Upper lobe of left lung (tissue), 6 donors: ENCODE measurements around the gene HPSE2. TPM values are rescaled to one million over a fixed set of nuclear protein-coding genes. Genes with fewer than 3 reads are reported as not detected.

Source experiments
- ATAC-seq, 2 donors: fragments of 200-7000 bp; cut with Tn5 transposase; one replicate each; pipeline ENCODE4 v1.9.1; 2022; ENCODE audit warnings: mild to moderate bottlenecking in 2 of 2, moderate library complexity in 2 of 2; ENCODE audit not compliant: low FRiP score in 2 of 2
- DNase-seq, 2 donors: peaks; one replicate each; pipeline ENCODE4 v3.0.0-alpha.2; 2019 to 2020
- H3K27ac ChIP-seq, 4 donors: fragments of 200-600 bp; sonication (generic); one replicate each; pipeline ENCODE4 v1.5.1; 2016 to 2019
- H3K27me3 ChIP-seq, 4 donors: fragments of 200-600 bp; sonication (generic); one replicate each; pipeline ENCODE4 v1.5.1; 2017 to 2019
- H3K36me3 ChIP-seq, 4 donors: fragments of 200-600 bp; sonication (generic); one replicate each; pipeline ENCODE4 v1.5.1; 2016 to 2019
- H3K4me1 ChIP-seq, 4 donors: fragments of 200-600 bp; sonication (generic); one replicate each; pipeline ENCODE4 v1.5.1; 2018 to 2019
- H3K4me3 ChIP-seq, 4 donors: fragments of 200-600 bp; sonication (generic); one replicate each; pipeline ENCODE4 v1.5.1; 2017 to 2019; ENCODE audit warnings: mild to moderate bottlenecking in 2 of 4, moderate library complexity in 1 of 4
- H3K9me3 ChIP-seq, 4 donors: fragments of 200-600 bp; sonication (generic); one replicate each; pipeline ENCODE4 v1.5.1; 2018 to 2019
- EP300 ChIP-seq, 4 donors: sonication (generic); formaldehyde crosslinking; IDR thresholded peaks; one replicate each; pipeline ENCODE4 v1.5.1; 2017; ENCODE audit warnings: antibody characterized with exemption in 4 of 4, control low read depth in 2 of 4
- POLR2A ChIP-seq, 4 donors: fragments of 450-650 bp; IDR thresholded peaks; one replicate each; pipeline ENCODE4 v1.5.1; 2016 to 2017; ENCODE audit warnings: antibody characterized with exemption in 4 of 4, mild to moderate bottlenecking in 2 of 4
- POLR2AphosphoS5 ChIP-seq, 2 donors: sonication (generic); formaldehyde crosslinking; IDR thresholded peaks; one replicate each; pipeline ENCODE4 v1.5.1; 2017; ENCODE audit warnings: antibody characterized with exemption in 2 of 2
- WGBS, 2 donors: methylation state at CpG; one replicate each; pipeline ENCODE4 v1.1.5; 2017 to 2018; 5-methylcytosine and 5-hydroxymethylcytosine counted together
- total RNA-seq, 6 donors: library from RNA; depleted of rRNA in 4 of 6; stranded (reverse); fragments of >200 nt in 4 of 6; gene quantifications; one replicate each; pipeline versions ENCODE4 v1.1.0 to v1.2.1, GENCODE V29; 2016 to 2021
- TF ChIP-seq, protein P1 (sequence below), 6 experiments: fragments of 450-650 bp in 4 of 6; fragments of 200-600 bp in 2 of 6; sonication (generic) in 2 of 6; IDR thresholded peaks; one replicate each; pipeline ENCODE4 v1.5.1; 2016 to 2019; ENCODE audit warnings: antibody characterized with exemption in 6 of 6
- donor health status: DM: no; HTN: no; CAD: no; lungs with moderate emphysema.
- donor health status: DM: no; HTN: yes; CAD: no; lungs with severe emphysema.

HPSE2 gene
- total RNA-seq, 6 donors from 2014 or later: 0.15 to 1.1 (median 0.91) TPM; not detected in 1

DNA sequence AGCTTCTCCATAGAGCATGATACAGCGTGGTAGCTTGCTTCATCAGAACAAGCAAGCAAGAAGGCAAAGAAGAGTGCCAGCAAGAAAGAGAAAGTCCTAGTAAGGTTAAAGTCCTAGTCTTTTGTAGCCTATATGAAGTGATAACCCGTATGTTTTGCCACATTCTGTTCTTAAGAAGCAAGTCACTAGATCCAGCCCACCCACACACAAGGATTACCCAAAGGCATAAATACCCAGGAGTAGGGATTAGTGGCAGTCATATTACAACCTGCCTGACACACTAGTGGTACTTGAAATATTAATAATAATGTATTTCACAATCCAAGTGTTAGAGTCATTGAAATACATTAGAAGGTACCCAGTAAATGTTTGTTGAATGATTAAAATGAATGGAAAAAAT, 285.5 kb downstream of the HPSE2 start:
- WGBS, 2 donors: 67 to 68% methylated on average over 2 of the region's 2 CpGs
- ATAC-seq (no peak), DNase-seq (no peak)
- TF ChIP-seq POLR2AphosphoS5 (IDR thresholded peaks at IDR 0.05): no peak
- TF ChIP-seq EP300 (IDR thresholded peaks at IDR 0.05): no peak
- TF ChIP-seq POLR2A (IDR thresholded peaks at IDR 0.05): no peak
- TF ChIP-seq, protein P1, sequence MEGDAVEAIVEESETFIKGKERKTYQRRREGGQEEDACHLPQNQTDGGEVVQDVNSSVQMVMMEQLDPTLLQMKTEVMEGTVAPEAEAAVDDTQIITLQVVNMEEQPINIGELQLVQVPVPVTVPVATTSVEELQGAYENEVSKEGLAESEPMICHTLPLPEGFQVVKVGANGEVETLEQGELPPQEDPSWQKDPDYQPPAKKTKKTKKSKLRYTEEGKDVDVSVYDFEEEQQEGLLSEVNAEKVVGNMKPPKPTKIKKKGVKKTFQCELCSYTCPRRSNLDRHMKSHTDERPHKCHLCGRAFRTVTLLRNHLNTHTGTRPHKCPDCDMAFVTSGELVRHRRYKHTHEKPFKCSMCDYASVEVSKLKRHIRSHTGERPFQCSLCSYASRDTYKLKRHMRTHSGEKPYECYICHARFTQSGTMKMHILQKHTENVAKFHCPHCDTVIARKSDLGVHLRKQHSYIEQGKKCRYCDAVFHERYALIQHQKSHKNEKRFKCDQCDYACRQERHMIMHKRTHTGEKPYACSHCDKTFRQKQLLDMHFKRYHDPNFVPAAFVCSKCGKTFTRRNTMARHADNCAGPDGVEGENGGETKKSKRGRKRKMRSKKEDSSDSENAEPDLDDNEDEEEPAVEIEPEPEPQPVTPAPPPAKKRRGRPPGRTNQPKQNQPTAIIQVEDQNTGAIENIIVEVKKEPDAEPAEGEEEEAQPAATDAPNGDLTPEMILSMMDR (IDR thresholded peaks at IDR 0.05): no peak
- H3K27me3 ChIP-seq: no peaks in the 10 kb centered on the region
- no peaks in the 10 kb centered on the region for H3K9me3 ChIP-seq
- H3K27ac ChIP-seq: no peak overlapping the region
- no peak overlapping the region for H3K4me3 ChIP-seq
- H3K36me3 ChIP-seq: no peaks in the 10 kb centered on the region
- no peaks in the 10 kb centered on the region for H3K4me1 ChIP-seq

DNA sequence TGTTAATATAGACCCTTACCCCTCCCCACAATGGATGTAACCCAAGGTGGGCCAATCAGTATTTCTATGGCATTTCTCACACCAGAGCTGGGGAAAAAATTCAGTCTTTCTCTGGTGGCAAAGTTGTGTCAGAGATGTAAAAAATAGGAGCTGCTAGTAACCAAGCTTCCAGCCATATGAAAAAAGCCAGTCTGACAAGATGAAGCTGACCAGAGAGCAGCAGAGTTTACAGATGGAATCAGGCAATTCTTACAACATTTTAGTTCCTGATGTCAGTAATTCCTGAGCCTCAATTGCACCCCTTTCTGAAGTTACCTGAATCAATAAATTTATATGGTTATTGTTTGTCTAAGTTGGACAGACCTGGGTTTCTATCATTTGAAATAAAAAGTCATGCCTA, 286.3 kb downstream of the HPSE2 start:
- TF ChIP-seq POLR2AphosphoS5 (IDR thresholded peaks at IDR 0.05) (no peak), EP300 (IDR thresholded peaks at IDR 0.05) (no peak), POLR2A (IDR thresholded peaks at IDR 0.05) (no peak)
- TF ChIP-seq, protein P1 (IDR thresholded peaks at IDR 0.05): no peak
- H3K27ac ChIP-seq: no peak overlapping the region
- no peaks in the 10 kb centered on the region for H3K27me3 ChIP-seq
- ATAC-seq (no peak), DNase-seq (no peak)
- no peaks in the 10 kb centered on the region for H3K9me3 ChIP-seq
- H3K36me3 ChIP-seq: no peaks in the 10 kb centered on the region
- no peaks in the 10 kb centered on the region for H3K4me1 ChIP-seq
- H3K4me3 ChIP-seq: no peak overlapping the region

DNA sequence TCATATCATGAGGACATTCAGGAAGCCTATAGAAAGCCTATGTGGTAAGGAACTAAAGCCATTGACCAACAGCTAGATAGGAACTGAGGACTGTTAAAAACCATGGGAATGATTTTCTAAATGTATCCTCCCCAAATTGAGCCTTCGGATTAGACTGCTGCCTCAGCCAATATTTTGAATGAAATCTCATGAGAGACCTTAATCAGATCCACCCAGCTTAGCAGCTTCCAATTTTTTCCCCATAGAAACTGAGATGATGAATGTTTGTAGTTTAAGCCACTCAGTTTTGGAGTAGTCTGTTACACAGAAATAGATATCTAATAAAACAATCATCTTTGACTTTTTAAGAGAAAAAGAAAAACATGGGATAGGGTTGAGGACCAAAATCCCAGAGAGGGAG, 292.0 kb downstream of the HPSE2 start:
- Histone ChIP-seq H3K27ac (no peak overlapping the region), H3K4me3 (no peak overlapping the region), H3K9me3 (no peaks in the 10 kb centered on the region), H3K36me3 (no peaks in the 10 kb centered on the region), H3K27me3 (no peaks in the 10 kb centered on the region), H3K4me1 (no peaks in the 10 kb centered on the region)
- DNase-seq (no peak), ATAC-seq (no peak)
- TF ChIP-seq EP300 (IDR thresholded peaks at IDR 0.05) (no peak), POLR2AphosphoS5 (IDR thresholded peaks at IDR 0.05) (no peak), POLR2A (IDR thresholded peaks at IDR 0.05) (no peak)
- TF ChIP-seq, protein P1 (IDR thresholded peaks at IDR 0.05): no peak
- 81 to 88% methylated on average over 1 of the region's 1 CpG for WGBS, 2 donors

DNA sequence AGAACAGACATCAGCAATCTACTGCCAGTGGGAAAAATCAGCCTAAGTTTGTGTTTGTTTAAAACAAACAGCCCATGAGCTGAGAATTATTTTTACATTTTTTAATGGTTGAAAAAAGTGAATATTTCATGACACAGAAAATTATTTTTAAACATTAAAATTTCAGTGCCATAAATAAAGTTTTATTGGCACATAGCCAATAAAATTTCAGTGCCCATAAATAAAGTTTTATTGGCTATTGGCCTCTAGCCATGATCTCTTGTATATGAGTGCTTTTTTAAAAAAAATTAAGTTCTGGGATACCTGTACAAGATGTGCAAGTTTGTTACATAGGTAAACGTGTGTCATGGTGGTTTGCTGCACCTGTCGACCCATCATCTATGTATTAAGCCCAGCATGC, 305.9 kb downstream of the HPSE2 start:
- no peaks in the 10 kb centered on the region for H3K27me3 ChIP-seq
- H3K4me3 ChIP-seq: no peak overlapping the region
- no peak for ATAC-seq
- H3K4me1 ChIP-seq: no peaks in the 10 kb centered on the region
- DNase-seq: no peak
- no peak overlapping the region for H3K27ac ChIP-seq
- no peaks in the 10 kb centered on the region for H3K9me3 ChIP-seq
- WGBS, 2 donors: 76 to 89% methylated on average over 2 of the region's 2 CpGs
- TF ChIP-seq EP300 (IDR thresholded peaks at IDR 0.05) (no peak), POLR2AphosphoS5 (IDR thresholded peaks at IDR 0.05) (no peak), POLR2A (IDR thresholded peaks at IDR 0.05) (no peak)
- TF ChIP-seq, protein P1 (IDR thresholded peaks at IDR 0.05): no peak
- no peaks in the 10 kb centered on the region for H3K36me3 ChIP-seq

DNA sequence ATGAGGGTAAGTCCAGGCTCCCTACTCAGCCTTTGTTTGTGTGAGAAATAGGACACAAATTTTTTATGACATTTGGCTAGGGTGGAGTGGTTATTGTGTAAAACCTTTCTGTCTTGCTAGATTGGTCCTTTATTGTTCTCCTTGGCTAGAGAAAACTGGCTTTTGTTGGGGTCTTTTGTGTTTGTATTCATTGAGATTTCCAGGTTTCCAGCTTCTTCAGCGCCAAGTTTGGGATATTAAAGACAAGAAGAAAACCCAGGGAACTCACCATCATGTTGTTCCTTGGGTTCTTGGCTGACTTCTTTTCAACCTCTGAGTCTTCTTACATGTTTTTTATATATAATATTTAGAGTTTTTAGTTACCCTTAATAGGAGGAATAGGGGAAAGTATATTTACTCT, 310.0 kb downstream of the HPSE2 start:
- TF ChIP-seq POLR2A (IDR thresholded peaks at IDR 0.05) (no peak), EP300 (IDR thresholded peaks at IDR 0.05) (no peak), POLR2AphosphoS5 (IDR thresholded peaks at IDR 0.05) (no peak)
- TF ChIP-seq, protein P1 (IDR thresholded peaks at IDR 0.05): no peak
- WGBS, 2 donors: 87 to 96% methylated on average over 1 of the region's 1 CpG
- no peak overlapping the region for H3K4me3 ChIP-seq

More for the DNA sequence above, 310.0 kb downstream of the HPSE2 start:
- ATAC-seq (no peak), DNase-seq (no peak)
- Histone ChIP-seq H3K27ac (no peak overlapping the region), H3K4me1 (no peaks in the 10 kb centered on the region), H3K9me3 (no peaks in the 10 kb centered on the region), H3K27me3 (no peaks in the 10 kb centered on the region), H3K36me3 (no peaks in the 10 kb centered on the region)
